ENCODE results near the gene GVQW3. TPM values are rescaled to one million over a fixed set of nuclear protein-coding genes. Genes with fewer than 3 reads are reported as not detected.
A peak's percentile ranks its signal among the peaks of the same experiment; 100 is the strongest.

The GVQW3 gene
- 1 to 10 TPM; 2.5 to 4.7 (median 3.4) TPM for total RNA-seq
- polyA plus RNA-seq: 1 to 10 TPM; 2.1 to 6.0 TPM
- long read RNA-seq, donor 1, partial matches to known transcripts: 0 of 2 reads
- long read RNA-seq, donor 1, other reads (novel, unspliced or antisense): 0 of 2 reads
- long read RNA-seq, donor 2, partial matches to known transcripts: 0 of 4 reads
- long read RNA-seq, donor 2, other reads (novel, unspliced or antisense): 0 of 4 reads
- long read RNA-seq, donor 3, partial matches to known transcripts: 0 of 1 reads
- long read RNA-seq, donor 3, other reads (novel, unspliced or antisense): 1 of 1 reads

GRCh38 chr11:76380977-76381719 is at the start of gene GVQW3, which contains the start of gene THAP12:
TSS of gene GVQW3 (plus strand) at chr11:76381323. CDS start at chr11:76381829, 506 bp downstream.
TSS of gene THAP12 (minus strand) at chr11:76381132. CDS start at chr11:76380836, 296 bp downstream.
- Histone ChIP-seq H3K27me3 (no peaks in the 10 kb centered on the region), H3K27ac (peak within 1 kb of the TSS; percentile 53 to 73), H3K9me3 (no peaks in the 10 kb centered on the region), H3K36me3 (no peaks in the 10 kb centered on the region), H3K4me1 (ENCODE audit: insufficient read depth) (peaks cover 9% of the 10 kb centered on the region), H3K4me3 (peak within 1 kb of the TSS; percentile 59)
- intact Hi-C loops (cut with DNase I): loop anchor here in 2 of 4 donors (5.0 kb wide), 1 partner anchor 61 kb away; no protein-coding TSS in a partner anchor
- peak; percentile 97 to 99 (median 98) for DNase-seq
- TF ChIP-seq EP300 (IDR thresholded peaks at IDR 0.05) (no peak), CTCF (IDR thresholded peaks at IDR 0.05) (no peak), POLR2A (IDR thresholded peaks at IDR 0.05) (no peak)
- 0 to 1% (median 0%) methylated on average over 38 to 69 of the region's 69 CpGs for WGBS, 3 donors

- DNase-seq: no peak
- TF ChIP-seq POLR2A (IDR thresholded peaks at IDR 0.05) (no peak), CTCF (IDR thresholded peaks at IDR 0.05) (no peak), EP300 (IDR thresholded peaks at IDR 0.05) (no peak)
- Histone ChIP-seq H3K4me3 (no peak overlapping the region), H3K27me3 (no peaks in the 10 kb centered on the region), H3K36me3 (no peaks in the 10 kb centered on the region), H3K9me3 (no peaks in the 10 kb centered on the region), H3K4me1 (ENCODE audit: insufficient read depth) (no peaks in the 10 kb centered on the region), H3K27ac (no peak overlapping the region)
- WGBS, 3 donors: 85 to 98% (median 94%) methylated on average over 5 of the region's 5 CpGs
- intact Hi-C loops (cut with DNase I): no loop called here
Observed at GRCh38 chr11:76334826-76335389, 46.2 kb upstream of the GVQW3 start.

GRCh38 chr11:76335842-76336241 is 45.3 kb upstream of the GVQW3 start:
- Histone ChIP-seq H3K27ac (no peak overlapping the region), H3K27me3 (no peaks in the 10 kb centered on the region), H3K4me1 (ENCODE audit: insufficient read depth) (no peaks in the 10 kb centered on the region), H3K9me3 (no peaks in the 10 kb centered on the region), H3K4me3 (no peak overlapping the region), H3K36me3 (no peaks in the 10 kb centered on the region)
- TF ChIP-seq CTCF (IDR thresholded peaks at IDR 0.05): no peak
- no peak for TF ChIP-seq POLR2A (IDR thresholded peaks at IDR 0.05)
- no peak for TF ChIP-seq EP300 (IDR thresholded peaks at IDR 0.05)
- no peak for DNase-seq
- intact Hi-C loops (cut with DNase I): no loop called here

GRCh38 chr11:76336597-76336996 is 44.5 kb upstream of the GVQW3 start:
- Histone ChIP-seq H3K9me3 (no peaks in the 10 kb centered on the region), H3K27me3 (no peaks in the 10 kb centered on the region), H3K4me1 (ENCODE audit: insufficient read depth) (no peaks in the 10 kb centered on the region), H3K36me3 (no peaks in the 10 kb centered on the region), H3K27ac (no peak overlapping the region), H3K4me3 (no peak overlapping the region)
- no peak for TF ChIP-seq CTCF (IDR thresholded peaks at IDR 0.05)
- no peak for TF ChIP-seq EP300 (IDR thresholded peaks at IDR 0.05)
- TF ChIP-seq POLR2A (IDR thresholded peaks at IDR 0.05): no peak
- 81 to 93% (median 84%) methylated on average over 2 of the region's 2 CpGs for WGBS, 3 donors
- no peak for DNase-seq
- intact Hi-C loops (cut with DNase I): no loop called here

All from ovary (tissue), 10 donors.